NCI-H82 treated with DMSO at 0.1 percent for 48 hours (cell line): ENCODE measurements around the gene KRTAP10-8.
"Not testable (repeated sequence)": the region's sequence is repeated elsewhere in the genome, so short reads cannot be mapped to it uniquely, and the experiment has no call there.

Experiments
- DNase-seq: peaks from one replicate; lab custom pipeline; 2025; ENCODE audit not compliant: unreplicated experiment; lab: John Stamatoyannopoulos, UW

KRTAP10-8 gene

DNA sequence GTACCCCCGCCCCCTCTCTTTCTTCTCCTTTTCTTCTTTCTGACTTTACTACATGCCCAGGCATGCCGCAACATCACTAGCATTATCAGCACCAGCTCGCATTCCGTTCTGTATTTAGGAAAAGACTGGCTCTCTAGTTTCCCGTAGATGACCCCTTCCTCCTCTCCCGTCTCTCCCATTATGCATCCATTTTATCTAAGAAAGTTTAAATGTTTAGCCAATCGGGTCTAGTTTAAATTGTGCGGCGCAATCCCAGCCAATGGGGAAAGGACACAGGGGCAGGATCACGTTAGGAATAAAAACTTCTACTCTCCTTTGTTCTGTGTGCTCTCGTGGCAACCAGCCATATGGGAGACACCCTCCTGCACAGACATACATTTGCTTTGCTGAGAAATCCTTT lies 13.8 kb upstream of the KRTAP10-8 start:
- no peak for DNase-seq

DNA sequence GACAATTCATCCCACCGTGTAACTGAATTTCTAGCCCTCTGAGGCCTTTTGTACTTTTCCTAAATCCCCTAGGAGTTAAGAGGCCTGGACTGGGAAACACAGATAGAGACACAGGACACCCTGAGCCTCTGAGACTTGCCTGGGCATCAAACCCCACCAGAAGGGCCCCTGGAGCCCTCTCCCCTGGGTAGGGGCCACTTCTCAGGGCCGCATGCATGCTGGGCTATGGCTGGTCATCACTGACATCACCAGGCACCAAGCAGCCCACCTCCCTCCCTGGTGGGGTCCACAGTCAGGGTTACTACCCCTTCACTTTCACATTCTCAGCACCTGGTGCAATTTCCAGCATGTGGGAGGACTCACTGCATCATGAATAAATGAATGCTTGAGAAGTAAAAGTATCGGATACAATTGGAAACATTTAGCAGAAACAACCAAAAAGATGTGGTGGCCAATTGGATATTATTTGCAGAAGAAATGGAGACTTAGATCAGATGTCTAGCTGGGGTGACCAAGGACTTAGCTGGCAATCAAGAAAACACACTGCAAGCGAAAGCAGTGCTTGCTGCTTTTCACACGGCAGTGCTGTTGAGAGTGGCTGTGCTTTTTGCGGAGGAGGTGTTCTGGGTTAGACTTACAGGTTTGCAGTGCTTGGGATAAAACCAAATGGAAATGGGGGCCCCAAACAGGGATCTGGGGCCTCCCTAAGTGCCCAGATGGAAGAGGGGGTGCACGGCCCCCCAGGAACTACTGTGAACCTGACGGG lies 12.4 kb upstream of the KRTAP10-8 start:
- DNase-seq: no peak

DNA sequence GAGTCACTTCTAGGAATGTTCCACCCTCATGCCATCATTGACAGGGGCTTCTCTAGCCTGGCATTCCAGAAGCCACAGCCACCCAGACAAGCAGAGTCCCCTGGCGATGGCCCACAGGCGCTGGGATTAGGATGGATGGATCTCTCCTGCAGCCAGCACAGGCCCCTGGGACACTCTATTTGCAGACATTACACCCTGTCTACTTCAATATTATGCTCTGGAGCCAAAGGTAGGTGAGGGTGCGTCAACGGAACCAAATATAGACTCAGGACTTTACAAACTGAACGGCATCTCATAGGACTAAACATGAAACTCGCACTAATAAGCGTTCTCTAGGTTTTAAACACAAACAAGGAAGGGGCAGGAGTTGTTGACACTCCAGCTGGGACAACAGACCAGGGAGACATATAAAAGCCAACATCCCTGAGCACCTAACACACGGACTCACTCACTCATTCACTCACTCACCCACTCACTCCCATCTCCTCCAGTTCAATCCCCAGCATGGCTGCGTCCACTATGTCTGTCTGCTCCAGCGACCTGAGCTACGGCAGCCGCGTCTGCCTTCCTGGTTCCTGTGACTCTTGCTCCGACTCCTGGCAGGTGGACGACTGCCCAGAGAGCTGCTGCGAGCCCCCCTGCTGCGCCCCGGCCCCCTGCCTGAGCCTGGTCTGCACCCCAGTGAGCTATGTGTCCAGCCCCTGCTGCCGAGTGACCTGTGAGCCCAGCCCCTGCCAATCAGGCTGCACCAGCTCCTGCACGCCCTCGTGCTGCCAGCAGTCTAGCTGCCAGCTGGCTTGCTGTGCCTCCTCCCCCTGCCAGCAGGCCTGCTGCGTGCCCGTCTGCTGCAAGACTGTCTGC lies 11.5 kb upstream of the KRTAP10-8 start, which contains the start of gene KRTAP10-7:
Gene KRTAP10-7, plus strand, starts transcription at position 480 of the 861 bp plus-strand sequence. Its CDS starts 25 bp downstream, at position 505.
- DNase-seq: not testable (repeated sequence)

DNA sequence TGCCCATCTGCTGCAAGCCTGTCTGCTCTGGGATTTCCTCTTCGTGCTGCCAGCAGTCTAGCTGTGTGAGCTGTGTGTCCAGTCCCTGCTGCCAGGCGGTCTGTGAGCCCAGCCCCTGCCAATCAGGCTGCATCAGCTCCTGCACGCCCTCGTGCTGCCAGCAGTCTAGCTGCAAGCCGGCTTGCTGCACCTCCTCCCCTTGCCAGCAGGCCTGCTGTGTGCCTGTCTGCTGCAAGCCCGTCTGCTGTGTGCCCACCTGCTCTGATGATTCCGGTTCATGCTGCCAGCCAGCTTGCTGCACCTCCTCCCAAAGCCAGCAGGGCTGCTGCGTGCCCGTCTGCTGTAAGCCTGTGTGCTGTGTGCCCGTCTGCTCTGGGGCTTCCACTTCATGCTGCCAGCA lies 10.8 kb upstream of the KRTAP10-8 start:
- not testable (repeated sequence) for DNase-seq

DNA sequence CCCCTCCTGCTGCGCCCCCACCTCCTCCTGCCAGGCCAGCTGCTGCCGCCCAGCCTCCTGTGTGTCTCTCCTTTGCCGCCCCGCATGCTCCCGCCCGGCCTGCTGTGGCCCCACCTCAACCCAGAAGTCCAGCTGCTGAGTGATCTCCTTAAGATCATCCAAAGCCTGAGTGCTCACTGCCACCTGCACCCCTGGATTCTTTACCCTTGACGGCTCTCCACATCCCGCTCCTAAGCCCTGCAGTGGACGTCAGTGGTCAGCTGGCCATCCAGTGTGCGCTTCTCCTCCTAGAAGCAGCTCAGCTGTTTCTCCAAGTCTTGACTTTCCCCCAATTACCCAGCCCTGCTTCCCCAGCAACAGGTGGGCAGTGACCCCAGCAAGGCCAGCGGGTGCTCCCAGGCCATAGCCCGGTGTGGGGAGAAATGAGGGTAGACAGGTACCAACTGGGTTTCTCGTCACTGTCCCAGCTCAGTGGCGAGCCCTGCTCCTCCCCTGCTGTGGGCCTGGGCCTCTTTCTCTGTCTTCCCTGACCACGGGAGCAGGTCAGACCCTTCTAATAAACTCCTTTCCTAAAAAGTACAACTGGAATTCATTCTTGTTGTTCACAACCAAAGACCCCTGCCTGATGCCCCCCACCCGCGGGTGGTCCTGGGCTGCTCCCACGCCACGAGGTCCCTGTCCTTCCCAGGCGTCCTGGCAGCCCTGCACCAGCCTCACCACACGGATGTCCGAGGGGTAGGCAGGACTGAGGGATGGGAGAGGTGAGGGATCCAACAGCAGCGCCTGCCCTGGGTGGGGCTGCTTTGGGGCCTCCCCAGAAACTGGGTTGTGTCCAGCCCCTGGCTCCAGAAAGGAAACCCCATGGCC lies 10.1 kb upstream of the KRTAP10-8 start:
- DNase-seq: no peak

DNA sequence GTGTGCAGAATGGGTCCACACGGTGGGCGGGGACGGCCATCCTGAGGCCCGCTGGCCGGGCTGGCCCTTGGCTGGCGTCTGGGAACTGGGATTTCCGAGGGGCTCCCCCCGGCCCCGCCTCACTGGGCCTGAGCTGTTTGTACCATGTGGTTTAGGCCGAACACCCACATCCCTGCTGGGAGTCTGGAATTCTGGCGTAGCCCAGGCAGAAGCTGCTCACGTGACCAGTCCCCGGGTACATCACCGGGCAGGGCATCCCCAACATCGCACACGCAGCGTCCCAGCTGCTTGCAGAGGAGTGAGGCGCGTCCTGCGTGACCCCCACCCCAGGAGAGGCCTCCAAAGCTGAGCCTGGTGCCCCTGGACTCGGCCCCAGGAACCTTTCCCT lies 9.4 kb upstream of the KRTAP10-8 start:
- DNase-seq: no peak

DNA sequence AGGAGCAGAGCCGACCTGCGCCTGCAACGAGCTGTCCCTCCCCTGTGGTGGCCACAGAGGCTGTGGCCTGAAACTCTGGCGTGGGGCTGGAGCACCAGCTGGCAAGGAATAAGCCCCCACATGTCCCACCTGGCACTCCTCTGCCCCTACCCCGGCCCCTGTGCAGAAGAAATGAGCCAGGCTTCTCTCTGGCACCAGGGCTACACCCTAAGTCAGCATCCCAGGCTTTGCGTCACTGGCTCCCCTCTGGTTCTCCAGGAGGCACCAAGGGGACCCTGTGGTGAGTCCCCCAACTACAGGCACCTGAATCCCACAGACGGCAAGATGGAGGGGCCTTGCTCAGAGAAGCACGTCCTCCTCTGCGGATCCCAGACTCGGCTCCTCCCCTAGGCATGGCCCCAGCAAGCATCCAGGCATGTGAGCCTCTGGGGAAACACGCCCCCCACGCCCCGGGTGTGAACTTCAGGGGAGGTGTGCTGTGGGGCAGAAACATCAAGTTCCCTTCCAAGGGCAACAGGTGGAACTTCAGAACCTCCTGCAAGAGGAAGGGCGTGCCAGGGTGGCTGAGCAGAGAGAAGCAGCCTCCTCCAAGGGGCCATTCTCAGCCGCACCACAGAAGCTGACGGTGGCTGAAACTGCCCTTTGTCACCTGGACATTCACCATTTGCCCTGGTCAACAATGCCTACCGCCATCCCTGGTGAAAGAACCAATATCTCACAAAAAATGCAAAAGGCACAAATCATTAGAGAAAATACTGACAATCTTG lies 8.6 kb upstream of the KRTAP10-8 start:
- no peak for DNase-seq

DNA sequence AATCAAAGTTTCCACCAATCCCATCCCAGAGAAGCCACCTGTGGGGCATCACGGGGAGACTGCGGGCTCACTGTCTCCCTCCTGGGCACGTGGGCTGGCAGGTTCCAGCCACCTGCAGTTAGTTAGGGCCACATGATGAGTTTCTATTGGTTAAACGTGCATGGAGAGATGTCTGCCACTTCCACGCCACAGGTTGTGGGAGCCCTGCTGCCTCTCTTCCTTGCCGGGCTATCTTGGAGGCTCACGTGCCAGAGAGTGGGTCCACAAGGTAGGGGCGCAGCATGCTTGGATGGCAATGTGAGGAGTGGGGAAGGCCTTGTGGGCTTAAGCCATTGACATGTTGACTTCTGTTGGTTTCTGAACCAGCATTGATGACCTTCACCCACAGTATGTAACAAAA lies 8.0 kb upstream of the KRTAP10-8 start:
- DNase-seq: no peak

DNA sequence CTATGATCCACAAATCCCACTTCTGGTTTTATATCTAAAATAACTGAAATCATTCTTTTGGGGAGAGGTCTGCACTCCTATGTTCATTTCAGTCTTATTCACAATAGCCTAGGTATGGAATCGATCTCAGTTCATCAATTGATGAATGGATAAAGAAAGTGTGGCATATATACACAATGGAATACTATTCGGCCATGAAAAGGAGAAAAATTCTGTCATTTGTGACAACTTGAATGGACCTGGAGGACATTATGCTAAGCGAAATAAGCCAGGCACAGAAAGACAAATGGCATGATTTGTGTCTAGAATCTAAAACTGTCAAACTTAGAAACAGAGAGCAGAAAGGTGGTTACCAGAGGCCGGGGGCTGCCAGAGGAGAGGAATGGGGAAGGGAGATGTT lies 5.4 kb upstream of the KRTAP10-8 start:
- DNase-seq: no peak

DNA sequence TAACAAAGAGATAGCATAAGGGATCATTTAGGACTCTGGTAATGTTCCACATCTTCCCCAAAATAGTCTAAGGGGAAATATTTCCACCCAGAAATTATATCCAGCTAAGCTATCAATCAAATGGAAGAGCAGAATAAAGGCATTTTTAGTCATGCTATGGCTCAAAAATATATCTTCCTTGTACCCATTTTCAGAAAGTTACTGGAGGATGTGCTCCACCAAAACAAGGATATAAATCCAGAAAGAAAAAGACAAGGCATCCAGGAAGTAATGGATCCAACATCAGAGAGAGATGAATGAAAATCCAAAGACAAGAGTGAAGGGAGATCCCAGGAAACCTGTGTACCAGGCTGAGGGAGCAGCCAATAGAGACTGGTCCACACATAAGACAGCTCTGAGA lies 2.7 kb upstream of the KRTAP10-8 start:
- no peak for DNase-seq

DNA sequence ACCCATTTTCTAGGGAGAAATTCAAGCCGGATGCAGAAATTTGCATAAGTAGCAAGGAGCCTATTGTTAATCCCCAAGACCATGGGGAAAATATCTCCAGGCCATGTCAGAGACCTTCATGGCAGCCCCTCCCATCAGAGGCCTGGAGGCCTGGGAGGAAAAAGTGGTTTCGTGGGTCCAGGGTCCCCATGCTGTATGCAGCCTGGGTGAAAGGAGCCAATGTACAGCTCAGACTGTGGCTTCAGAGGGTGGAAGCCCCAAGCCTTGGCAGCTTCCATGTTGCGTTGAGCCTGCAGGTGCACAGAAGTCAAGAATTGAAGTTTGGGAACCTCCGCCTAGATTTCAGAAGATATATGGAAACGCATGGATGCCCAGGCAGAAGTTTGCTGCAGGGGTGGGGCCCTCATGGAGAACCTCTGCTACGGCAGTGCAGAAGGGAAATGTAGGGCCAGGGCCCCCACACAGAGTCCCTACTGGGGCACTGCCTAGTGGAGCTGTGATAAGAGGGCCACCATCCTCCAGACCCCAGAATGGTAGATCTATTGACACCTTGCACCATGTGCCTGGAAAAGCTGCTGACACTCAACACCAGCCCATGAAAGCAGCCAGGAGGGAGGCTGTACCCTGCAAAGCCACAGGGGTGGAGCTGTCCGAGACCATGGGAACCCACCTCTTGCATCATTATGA lies 1.6 kb upstream of the KRTAP10-8 start:
- not testable (repeated sequence) for DNase-seq

DNA sequence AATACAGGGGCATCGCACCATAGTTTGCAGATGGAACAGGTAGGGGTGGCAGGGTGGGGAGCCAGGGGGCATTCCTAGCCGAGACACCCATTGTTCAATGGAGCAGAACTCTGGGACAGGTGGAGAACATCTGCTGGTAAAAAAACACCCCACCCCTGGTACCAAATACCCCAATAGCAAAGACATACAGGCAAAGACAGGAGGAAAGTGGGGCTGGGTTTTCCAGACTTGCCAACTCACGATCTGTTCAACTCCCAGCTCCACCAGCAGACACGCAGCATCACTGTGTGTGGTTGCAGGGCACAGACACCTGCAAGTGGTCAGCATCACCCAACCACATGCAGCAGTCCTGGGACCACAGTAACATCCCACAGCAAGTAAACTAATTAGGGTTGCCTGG lies 328 bp upstream of the KRTAP10-8 start:
- no peak for DNase-seq

DNA sequence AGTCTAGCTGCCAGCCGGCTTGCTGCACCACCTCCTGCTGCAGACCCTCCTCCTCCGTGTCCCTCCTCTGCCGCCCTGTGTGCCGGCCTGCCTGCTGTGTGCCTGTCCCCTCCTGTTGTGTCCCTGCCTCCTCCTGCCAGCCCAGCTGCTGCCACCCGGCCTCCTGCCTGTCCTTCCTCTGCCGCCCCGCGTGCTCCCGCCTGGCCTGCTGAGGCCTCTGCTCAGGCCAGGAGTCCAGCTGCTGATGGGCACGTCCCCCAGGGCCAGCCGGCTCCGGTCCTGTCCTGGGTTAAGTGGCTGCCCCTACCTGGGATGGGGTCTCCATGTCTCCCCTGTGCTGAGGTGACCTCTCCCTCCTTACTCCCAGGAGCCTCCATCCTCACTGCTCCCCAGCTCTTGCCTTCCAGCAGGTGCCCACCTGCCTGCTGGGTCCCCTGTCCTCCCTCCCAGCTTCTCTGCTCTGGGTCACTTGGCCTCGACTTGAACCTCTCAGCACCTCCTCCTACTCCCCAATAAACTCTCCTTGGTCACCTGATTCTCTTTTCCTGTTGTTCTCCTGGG lies 870 bp downstream of the KRTAP10-8 start:
- no peak for DNase-seq

DNA sequence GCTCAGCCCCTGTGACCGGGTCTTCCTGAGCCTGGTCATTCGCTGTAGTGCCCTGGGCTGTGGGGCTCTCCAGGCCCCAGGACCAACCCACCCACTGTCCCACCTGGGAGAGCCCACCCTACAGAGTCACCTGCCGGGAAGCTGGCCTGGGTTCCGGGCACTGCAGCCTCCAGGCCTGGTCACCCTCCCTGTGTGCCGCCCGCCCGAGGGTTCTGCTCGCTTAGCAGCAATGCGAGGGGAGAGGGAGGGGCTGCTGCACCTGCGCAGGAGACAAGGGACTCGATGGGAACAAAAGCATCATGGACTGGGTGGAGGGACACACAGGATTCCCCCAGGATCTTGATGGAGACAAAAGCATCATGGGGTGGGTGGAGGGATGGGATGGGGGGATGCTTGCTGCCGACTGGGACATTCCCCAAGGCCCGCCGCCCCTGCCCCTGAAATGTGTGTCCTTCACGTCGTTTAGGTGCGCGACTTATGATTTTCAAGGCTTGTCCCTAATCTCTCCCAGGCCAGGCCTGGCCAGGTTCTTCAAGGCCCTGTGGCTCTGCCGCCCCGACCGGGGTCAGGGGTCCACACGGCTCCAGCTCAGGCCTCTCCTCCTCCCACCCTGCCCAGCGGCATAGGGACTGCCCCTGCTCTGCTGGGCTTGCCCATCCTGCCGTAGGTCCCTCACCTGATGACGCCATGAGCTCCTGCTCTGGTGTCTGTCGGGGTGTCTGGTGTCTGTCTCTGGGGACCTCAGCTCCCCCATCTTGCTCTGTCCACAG lies 1.7 kb downstream of the KRTAP10-8 start:
- no peak for DNase-seq

DNA sequence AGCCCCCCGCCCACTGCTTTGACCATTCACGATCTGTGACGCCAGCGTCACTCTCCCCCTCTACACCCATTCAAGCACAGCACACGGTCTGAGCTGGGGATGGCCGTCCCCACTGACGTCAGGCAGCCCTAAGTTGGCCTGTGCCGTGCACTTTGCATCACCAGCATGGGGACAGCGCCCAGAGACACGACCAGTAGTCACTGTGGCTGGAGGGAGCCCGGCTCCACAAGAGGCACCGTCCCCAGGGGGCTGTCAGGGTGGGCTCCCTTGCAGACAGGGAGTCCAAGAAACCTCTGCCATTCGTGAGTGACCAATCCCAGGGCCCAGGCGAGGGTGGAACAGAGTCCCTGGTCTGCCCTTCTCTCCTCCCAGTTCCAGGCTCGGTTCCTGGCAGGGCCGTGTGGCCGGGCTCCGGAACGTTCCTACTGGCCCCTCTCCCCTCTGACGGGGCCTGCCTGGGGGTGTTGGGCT lies 2.3 kb downstream of the KRTAP10-8 start:
- no peak for DNase-seq

DNA sequence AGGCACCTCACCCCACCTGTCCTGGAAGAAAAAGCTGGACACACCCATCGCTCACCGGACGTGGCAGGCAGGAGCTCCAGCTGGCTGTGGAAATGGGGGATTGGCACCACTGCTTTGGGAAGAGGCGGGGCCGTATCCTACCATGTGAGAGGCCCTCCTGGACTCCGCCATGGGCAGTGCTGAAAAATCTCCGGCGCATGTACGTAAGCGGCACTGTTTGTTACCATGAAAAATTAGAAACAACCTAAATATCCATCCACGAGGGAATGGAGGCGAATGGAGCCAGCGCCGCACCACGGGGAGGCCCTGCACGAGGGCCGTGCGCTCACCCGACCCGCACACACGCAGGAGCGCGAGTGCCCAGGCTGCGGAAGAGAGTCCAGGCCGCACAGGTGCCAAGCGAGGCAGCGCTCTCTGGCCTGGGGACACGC lies 3.1 kb downstream of the KRTAP10-8 start:
- DNase-seq: no peak

DNA sequence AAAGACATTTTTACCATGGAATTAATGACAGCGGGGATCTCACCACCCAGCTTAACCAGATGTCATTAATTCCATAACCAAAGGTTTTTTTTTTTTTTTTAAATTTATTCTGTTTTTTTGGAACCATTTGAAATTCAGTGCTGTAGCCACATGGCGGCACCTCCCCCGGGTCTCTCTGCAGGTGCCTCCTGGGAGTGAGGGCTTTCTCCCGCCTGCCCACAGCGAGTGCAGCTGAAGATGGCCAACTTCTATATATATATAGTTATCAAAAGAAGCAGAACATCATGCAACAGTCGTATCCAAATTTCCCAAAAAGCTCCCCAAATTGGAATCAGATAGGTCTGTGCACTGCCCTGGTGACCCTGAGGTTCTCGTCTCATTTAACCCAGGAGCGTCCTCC lies 3.6 kb downstream of the KRTAP10-8 start:
- no peak for DNase-seq

DNA sequence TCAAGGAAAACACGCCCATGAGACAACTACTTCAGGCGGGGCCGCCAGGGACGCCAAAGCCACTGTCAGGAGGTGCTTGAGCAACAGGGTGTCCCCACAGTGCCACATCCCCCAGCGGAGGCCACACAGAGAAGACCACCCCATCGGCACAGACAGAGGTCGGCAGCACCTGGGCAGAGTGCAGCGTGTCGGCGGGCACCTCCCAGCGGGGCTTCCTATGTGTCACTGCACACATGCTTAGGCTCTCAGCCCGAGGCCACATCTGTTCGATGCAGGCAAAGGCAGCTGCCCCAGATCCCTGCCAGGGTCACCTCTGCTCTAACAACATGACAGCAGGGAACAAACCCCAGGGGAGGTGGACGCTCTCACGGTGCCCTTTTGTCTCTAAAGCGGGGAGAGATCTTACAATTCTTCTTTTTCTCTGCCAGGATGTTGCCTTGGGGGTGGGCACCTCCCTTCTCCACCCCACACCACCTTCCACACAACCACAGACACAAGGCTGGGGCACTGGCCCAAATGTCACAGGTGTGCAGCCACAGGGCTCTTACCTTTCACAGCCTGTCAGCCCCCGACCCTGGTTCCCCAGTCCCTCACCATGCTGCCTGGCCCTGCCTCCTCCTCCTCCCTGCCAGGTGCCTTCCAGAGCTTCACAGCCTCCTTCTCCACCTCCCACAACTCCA lies 4.2 kb downstream of the KRTAP10-8 start:
- no peak for DNase-seq
